ENCODE data around the gene KDSR. TPM values are rescaled to one million over a fixed set of nuclear protein-coding genes. Genes with fewer than 3 reads are reported as not detected.

The KDSR gene
- total RNA-seq, 1 experiment from 2014 or later = 29.8 TPM

DNA sequence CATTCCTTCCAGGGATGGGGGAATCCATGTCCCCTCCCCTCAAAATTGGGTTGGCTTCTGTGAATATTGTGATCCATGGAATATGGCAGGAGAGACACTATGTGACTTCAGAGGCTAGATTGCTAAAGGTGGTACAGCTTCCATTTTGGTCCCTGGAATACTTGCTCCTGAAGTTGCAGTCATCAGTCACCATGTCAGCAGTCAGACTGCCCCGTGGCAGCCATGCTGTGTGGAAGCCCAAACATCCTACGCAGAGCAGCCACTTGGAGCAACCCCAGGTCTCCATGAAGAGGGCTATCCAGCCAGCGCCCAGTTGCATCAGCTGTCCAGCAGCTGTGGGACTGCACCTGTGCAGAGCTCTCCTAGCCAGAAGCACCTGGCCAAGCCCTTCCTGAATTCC lies 15.8 kb upstream of the KDSR start:
- in situ Hi-C loops (cut with HindIII; ENCODE audit: low pct_unique_long_range_greater_than_20kb, low sequenced_read_pairs) = no loop called here
- no peak for DNase-seq (ENCODE audit: low read depth, low spot score)
- Histone ChIP-seq H3K36me3 (ENCODE audit: control insufficient read depth, insufficient read depth, low read length) (no peaks in the 10 kb centered on the region), H3K4me3 (ENCODE audit: low read depth in 2 of 2, low read length in 2 of 2) (no peak overlapping the region), H3K9me3 (ENCODE audit: control insufficient read depth, insufficient read depth, low read depth, low read length) (no peaks in the 10 kb centered on the region), H3K27ac (ENCODE audit: low read length) (no peak overlapping the region), H3K27me3 (ENCODE audit: control insufficient read depth, insufficient read depth, low read length) (no peaks in the 10 kb centered on the region), H3K4me1 (ENCODE audit: control insufficient read depth, insufficient read depth, low read length) (no peaks in the 10 kb centered on the region)
- ChIA-PET CTCF (no interaction called here), POLR2A (no interaction called here)
- no TSS peak for BruUV-seq (replicated peaks)
- TF ChIP-seq TCF7L2 (IDR thresholded peaks at IDR 0.05; ENCODE audit: low read depth, low read length) = no peak
- TF ChIP-seq, protein P1, sequence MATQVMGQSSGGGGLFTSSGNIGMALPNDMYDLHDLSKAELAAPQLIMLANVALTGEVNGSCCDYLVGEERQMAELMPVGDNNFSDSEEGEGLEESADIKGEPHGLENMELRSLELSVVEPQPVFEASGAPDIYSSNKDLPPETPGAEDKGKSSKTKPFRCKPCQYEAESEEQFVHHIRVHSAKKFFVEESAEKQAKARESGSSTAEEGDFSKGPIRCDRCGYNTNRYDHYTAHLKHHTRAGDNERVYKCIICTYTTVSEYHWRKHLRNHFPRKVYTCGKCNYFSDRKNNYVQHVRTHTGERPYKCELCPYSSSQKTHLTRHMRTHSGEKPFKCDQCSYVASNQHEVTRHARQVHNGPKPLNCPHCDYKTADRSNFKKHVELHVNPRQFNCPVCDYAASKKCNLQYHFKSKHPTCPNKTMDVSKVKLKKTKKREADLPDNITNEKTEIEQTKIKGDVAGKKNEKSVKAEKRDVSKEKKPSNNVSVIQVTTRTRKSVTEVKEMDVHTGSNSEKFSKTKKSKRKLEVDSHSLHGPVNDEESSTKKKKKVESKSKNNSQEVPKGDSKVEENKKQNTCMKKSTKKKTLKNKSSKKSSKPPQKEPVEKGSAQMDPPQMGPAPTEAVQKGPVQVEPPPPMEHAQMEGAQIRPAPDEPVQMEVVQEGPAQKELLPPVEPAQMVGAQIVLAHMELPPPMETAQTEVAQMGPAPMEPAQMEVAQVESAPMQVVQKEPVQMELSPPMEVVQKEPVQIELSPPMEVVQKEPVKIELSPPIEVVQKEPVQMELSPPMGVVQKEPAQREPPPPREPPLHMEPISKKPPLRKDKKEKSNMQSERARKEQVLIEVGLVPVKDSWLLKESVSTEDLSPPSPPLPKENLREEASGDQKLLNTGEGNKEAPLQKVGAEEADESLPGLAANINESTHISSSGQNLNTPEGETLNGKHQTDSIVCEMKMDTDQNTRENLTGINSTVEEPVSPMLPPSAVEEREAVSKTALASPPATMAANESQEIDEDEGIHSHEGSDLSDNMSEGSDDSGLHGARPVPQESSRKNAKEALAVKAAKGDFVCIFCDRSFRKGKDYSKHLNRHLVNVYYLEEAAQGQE (IDR thresholded peaks at IDR 0.05; ENCODE audit: insufficient read depth in 1 of 2, low read depth in 2 of 2, low read length in 1 of 2) = no peak
- no peak for TF ChIP-seq SIN3A (IDR thresholded peaks at IDR 0.05; ENCODE audit: borderline replicate concordance, insufficient read depth, low read depth, low read length)
- TF ChIP-seq POLR2AphosphoS5 (IDR thresholded peaks at IDR 0.05; ENCODE audit: low read depth, low read length) = no peak
- TF ChIP-seq, protein P2, sequence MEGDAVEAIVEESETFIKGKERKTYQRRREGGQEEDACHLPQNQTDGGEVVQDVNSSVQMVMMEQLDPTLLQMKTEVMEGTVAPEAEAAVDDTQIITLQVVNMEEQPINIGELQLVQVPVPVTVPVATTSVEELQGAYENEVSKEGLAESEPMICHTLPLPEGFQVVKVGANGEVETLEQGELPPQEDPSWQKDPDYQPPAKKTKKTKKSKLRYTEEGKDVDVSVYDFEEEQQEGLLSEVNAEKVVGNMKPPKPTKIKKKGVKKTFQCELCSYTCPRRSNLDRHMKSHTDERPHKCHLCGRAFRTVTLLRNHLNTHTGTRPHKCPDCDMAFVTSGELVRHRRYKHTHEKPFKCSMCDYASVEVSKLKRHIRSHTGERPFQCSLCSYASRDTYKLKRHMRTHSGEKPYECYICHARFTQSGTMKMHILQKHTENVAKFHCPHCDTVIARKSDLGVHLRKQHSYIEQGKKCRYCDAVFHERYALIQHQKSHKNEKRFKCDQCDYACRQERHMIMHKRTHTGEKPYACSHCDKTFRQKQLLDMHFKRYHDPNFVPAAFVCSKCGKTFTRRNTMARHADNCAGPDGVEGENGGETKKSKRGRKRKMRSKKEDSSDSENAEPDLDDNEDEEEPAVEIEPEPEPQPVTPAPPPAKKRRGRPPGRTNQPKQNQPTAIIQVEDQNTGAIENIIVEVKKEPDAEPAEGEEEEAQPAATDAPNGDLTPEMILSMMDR (IDR thresholded peaks at IDR 0.05) = no peak
- intact Hi-C loops (cut with micrococcal nuclease; ENCODE audit: unreplicated experiment) = no loop called here
- ATAC-seq = no peak

DNA sequence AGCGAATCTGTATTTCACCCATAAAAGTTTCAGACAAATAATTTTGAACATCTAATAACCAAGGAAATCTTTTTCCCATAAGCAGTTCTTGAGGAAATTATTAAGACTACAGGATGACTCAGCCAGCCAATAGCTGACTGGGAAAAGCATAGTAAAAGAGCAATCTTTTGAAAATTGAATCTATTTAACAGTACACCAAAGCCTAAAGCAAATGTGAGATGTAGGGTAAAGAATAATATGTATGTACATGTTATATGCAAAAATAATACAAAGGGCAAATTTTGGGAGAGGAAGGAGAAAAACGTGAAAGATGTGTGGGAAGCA lies 12.6 kb upstream of the KDSR start:
- ChIA-PET POLR2A (no interaction called here), CTCF (no interaction called here)
- DNase-seq (ENCODE audit: low read depth, low spot score) (no peak), ATAC-seq (no peak)
- no peaks in the 10 kb centered on the region for H3K36me3 ChIP-seq (ENCODE audit: control insufficient read depth, insufficient read depth, low read length)
- H3K27me3 ChIP-seq (ENCODE audit: control insufficient read depth, insufficient read depth, low read length) = no peaks in the 10 kb centered on the region
- TF ChIP-seq, protein P2 (IDR thresholded peaks at IDR 0.05) = no peak
- TF ChIP-seq TCF7L2 (IDR thresholded peaks at IDR 0.05; ENCODE audit: low read depth, low read length) = no peak
- TF ChIP-seq, protein P1 (IDR thresholded peaks at IDR 0.05; ENCODE audit: insufficient read depth in 1 of 2, low read depth in 2 of 2, low read length in 1 of 2) = no peak
- no peak for TF ChIP-seq SIN3A (IDR thresholded peaks at IDR 0.05; ENCODE audit: borderline replicate concordance, insufficient read depth, low read depth, low read length)
- TF ChIP-seq POLR2AphosphoS5 (IDR thresholded peaks at IDR 0.05; ENCODE audit: low read depth, low read length) = no peak
- BruUV-seq (replicated peaks) = no TSS peak
- no peaks in the 10 kb centered on the region for H3K9me3 ChIP-seq (ENCODE audit: control insufficient read depth, insufficient read depth, low read depth, low read length)
- intact Hi-C loops (cut with micrococcal nuclease; ENCODE audit: unreplicated experiment) (no loop called here), in situ Hi-C loops (cut with HindIII; ENCODE audit: low pct_unique_long_range_greater_than_20kb, low sequenced_read_pairs) (no loop called here)
- no peak overlapping the region for H3K27ac ChIP-seq (ENCODE audit: low read length)
- no peaks in the 10 kb centered on the region for H3K4me1 ChIP-seq (ENCODE audit: control insufficient read depth, insufficient read depth, low read length)
- no peak overlapping the region for H3K4me3 ChIP-seq (ENCODE audit: low read depth in 2 of 2, low read length in 2 of 2)
